Measurements from ENCODE around the gene KCNH4. TPM values are rescaled to one million over a fixed set of nuclear protein-coding genes. Genes with fewer than 3 reads are reported as not detected.

KCNH4 gene
- total RNA-seq, 1 experiment from 2014 or later = 1.5 TPM

DNA sequence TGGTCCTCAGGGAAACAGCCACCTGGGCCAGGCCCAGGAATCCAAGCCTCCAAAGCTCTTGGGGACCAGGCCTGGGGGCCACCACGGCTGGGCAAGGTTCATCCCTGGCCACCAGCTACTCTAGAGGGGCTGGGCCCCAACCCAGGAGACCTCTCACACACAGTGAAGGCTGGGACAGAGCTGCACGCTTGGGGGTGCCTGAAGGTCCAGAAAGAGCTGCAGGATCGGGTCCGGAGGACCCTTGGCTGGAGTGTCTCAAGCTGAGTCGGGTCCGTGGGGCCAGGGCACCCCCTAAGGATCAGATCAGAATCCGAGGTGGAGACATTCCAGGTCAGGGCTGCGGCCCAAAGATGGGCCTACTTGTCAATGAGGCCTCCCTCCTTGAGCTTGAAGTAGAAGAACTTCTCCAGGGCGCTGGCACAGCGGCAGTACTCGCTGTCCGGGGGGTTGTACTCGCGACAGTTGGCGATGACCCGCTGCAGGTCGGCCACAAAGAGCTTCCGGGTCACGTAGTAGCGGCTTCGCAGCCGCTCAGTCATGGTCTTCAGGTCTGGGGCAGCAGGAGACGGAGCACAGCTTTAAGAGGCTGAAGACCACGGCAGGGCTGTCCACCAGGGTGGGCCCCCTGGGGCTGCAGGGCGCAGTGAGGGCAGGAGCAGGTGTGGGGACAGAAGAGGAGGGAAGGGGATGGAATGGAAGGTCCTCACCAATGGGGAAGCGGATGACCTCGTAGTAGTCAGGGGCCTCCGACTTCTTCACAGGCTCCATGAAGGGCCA is 67.5 kb downstream of the KCNH4 start:
- TF ChIP-seq TCF7L2 (IDR thresholded peaks at IDR 0.05; ENCODE audit: low read depth, low read length) (no peak), POLR2AphosphoS5 (IDR thresholded peaks at IDR 0.05; ENCODE audit: low read depth, low read length) (no peak), SIN3A (IDR thresholded peaks at IDR 0.05; ENCODE audit: borderline replicate concordance, insufficient read depth, low read depth, low read length) (no peak)
- TF ChIP-seq, protein P1, sequence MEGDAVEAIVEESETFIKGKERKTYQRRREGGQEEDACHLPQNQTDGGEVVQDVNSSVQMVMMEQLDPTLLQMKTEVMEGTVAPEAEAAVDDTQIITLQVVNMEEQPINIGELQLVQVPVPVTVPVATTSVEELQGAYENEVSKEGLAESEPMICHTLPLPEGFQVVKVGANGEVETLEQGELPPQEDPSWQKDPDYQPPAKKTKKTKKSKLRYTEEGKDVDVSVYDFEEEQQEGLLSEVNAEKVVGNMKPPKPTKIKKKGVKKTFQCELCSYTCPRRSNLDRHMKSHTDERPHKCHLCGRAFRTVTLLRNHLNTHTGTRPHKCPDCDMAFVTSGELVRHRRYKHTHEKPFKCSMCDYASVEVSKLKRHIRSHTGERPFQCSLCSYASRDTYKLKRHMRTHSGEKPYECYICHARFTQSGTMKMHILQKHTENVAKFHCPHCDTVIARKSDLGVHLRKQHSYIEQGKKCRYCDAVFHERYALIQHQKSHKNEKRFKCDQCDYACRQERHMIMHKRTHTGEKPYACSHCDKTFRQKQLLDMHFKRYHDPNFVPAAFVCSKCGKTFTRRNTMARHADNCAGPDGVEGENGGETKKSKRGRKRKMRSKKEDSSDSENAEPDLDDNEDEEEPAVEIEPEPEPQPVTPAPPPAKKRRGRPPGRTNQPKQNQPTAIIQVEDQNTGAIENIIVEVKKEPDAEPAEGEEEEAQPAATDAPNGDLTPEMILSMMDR (IDR thresholded peaks at IDR 0.05) = no peak
- TF ChIP-seq, protein P2, sequence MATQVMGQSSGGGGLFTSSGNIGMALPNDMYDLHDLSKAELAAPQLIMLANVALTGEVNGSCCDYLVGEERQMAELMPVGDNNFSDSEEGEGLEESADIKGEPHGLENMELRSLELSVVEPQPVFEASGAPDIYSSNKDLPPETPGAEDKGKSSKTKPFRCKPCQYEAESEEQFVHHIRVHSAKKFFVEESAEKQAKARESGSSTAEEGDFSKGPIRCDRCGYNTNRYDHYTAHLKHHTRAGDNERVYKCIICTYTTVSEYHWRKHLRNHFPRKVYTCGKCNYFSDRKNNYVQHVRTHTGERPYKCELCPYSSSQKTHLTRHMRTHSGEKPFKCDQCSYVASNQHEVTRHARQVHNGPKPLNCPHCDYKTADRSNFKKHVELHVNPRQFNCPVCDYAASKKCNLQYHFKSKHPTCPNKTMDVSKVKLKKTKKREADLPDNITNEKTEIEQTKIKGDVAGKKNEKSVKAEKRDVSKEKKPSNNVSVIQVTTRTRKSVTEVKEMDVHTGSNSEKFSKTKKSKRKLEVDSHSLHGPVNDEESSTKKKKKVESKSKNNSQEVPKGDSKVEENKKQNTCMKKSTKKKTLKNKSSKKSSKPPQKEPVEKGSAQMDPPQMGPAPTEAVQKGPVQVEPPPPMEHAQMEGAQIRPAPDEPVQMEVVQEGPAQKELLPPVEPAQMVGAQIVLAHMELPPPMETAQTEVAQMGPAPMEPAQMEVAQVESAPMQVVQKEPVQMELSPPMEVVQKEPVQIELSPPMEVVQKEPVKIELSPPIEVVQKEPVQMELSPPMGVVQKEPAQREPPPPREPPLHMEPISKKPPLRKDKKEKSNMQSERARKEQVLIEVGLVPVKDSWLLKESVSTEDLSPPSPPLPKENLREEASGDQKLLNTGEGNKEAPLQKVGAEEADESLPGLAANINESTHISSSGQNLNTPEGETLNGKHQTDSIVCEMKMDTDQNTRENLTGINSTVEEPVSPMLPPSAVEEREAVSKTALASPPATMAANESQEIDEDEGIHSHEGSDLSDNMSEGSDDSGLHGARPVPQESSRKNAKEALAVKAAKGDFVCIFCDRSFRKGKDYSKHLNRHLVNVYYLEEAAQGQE (IDR thresholded peaks at IDR 0.05; ENCODE audit: insufficient read depth in 1 of 2, low read depth in 2 of 2, low read length in 1 of 2) = no peak
- POLR2A ChIA-PET = no interaction called here
- H3K27ac ChIP-seq (ENCODE audit: low read length) = peak overlapping the region; percentile 86; the same call in 1 of the 2 replicates
- no peak for ATAC-seq
- BruUV-seq (replicated peaks) = TSS peak; percentile 77
- H3K27me3 ChIP-seq (ENCODE audit: control insufficient read depth, insufficient read depth, low read length) = no peaks in the 10 kb centered on the region
- H3K4me3 ChIP-seq (ENCODE audit: low read depth in 2 of 2, low read length in 2 of 2) = no peak overlapping the region
- H3K4me1 ChIP-seq (ENCODE audit: control insufficient read depth, insufficient read depth, low read length) = peaks cover 9% of the 10 kb centered on the region
- DNase-seq (ENCODE audit: low read depth, low spot score) = no peak
- no peaks in the 10 kb centered on the region for H3K36me3 ChIP-seq (ENCODE audit: control insufficient read depth, insufficient read depth, low read length)
- in situ Hi-C loops (cut with HindIII; ENCODE audit: low pct_unique_long_range_greater_than_20kb, low sequenced_read_pairs) = no loop called here
- no peaks in the 10 kb centered on the region for H3K9me3 ChIP-seq (ENCODE audit: control insufficient read depth, insufficient read depth, low read depth, low read length)
- CTCF ChIA-PET = no interaction called here
- intact Hi-C loops (cut with micrococcal nuclease; ENCODE audit: unreplicated experiment) = loop anchor here (5.0 kb wide), 1 partner anchor 151 kb away; no protein-coding TSS in a partner anchor

DNA sequence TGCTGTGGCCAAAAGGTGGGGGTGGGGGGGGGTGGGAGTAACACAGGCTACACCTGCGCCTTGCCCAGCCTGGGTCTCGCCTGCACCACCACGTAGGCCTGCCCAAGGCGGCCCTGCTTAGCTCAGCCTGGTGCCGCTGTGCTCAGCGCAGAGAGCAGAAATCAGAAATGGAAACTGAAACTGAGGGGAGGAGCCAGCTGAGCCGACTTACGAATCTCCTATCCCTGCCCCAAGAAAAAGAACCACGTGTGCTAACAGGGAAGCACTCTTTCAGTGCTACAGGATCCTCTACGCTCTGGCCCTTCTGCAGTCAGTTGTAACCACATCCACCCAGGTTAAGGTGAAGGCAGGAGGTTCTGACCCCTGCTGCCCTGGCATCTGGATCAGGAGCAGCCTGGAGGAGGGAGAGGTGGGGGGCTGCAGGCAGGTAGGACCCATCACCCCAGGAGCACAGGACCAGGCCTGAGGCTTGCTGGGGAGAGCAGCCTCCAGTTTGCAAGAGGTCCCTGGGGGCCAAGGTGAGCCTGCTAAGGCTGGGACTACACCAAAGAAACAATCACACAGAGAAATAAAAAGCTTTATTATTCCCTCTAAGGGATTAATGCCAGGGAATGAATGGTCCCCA is 68.3 kb downstream of the KCNH4 start, which contains the start of gene DHX58:
Gene DHX58 (minus strand): TSS at position 163 of the 625 bp plus-strand sequence. CDS start 822 bp downstream, outside the sequence.
- no TSS peak for BruUV-seq (replicated peaks)
- peak within 1 kb of the TSS; percentile 31 to 49 for H3K4me3 ChIP-seq (ENCODE audit: low read depth in 2 of 2, low read length in 2 of 2)
- in situ Hi-C loops (cut with HindIII; ENCODE audit: low pct_unique_long_range_greater_than_20kb, low sequenced_read_pairs) = no loop called here
- TF ChIP-seq, protein P2 (IDR thresholded peaks at IDR 0.05; ENCODE audit: insufficient read depth in 1 of 2, low read depth in 2 of 2, low read length in 1 of 2) = no peak
- peak; percentile 41; the same call in 1 of the 2 replicates for TF ChIP-seq POLR2AphosphoS5 (IDR thresholded peaks at IDR 0.05; ENCODE audit: low read depth, low read length)
- ChIA-PET POLR2A (no interaction called here), CTCF (interaction anchor here (0.6 to 0.7 kb wide), 2 partner anchors 46 to 87 kb away, joined by 4 to 5 read pairs; no protein-coding TSS in a partner anchor)
- H3K27ac ChIP-seq (ENCODE audit: low read length) = peak within 1 kb of the TSS; percentile 86
- H3K4me1 ChIP-seq (ENCODE audit: control insufficient read depth, insufficient read depth, low read length) = peaks cover 9% of the 10 kb centered on the region
- intact Hi-C loops (cut with micrococcal nuclease; ENCODE audit: unreplicated experiment) = loop anchor here (5.0 kb wide), 1 partner anchor 150 kb away; no protein-coding TSS in a partner anchor
- DNase-seq (ENCODE audit: low read depth, low spot score) (no peak), ATAC-seq (peak; percentile 87)
- H3K36me3 ChIP-seq (ENCODE audit: control insufficient read depth, insufficient read depth, low read length) = no peaks in the 10 kb centered on the region
- H3K9me3 ChIP-seq (ENCODE audit: control insufficient read depth, insufficient read depth, low read depth, low read length) = no peaks in the 10 kb centered on the region
- no peaks in the 10 kb centered on the region for H3K27me3 ChIP-seq (ENCODE audit: control insufficient read depth, insufficient read depth, low read length)

Data from Panc1 (cell line).